Cardiac muscle cell (in vitro differentiated cells and primary cell): ENCODE measurements around the gene SNUPN. TPM values are rescaled to one million over a fixed set of nuclear protein-coding genes. Genes with fewer than 3 reads are reported as not detected.

Source experiments
- DNase-seq, 2 donors: peaks; one replicate each; pipeline versions ENCODE4 v3.0.0 to v3.0.0-alpha.2; 2010 to 2017; ENCODE audit warnings: low read depth in 1 of 2, low spot score in 1 of 2
- H3K27ac ChIP-seq: fragments of 200-600 bp; sonication (generic); 2 replicates; pipeline ENCODE4 v1.5.1; 2016
- H3K27me3 ChIP-seq: fragments of 200-600 bp; sonication (generic); 2 replicates; pipeline ENCODE4 v1.6.0; 2016; ENCODE audit warnings: control low read depth
- H3K36me3 ChIP-seq: fragments of 200-600 bp; sonication (generic); 2 replicates; pipeline ENCODE4 v1.5.1; 2016; ENCODE audit warnings: control low read depth
- H3K4me1 ChIP-seq: fragments of 200-600 bp; sonication (generic); 2 replicates; pipeline ENCODE4 v1.8.1; 2017; ENCODE audit warnings: low read depth, mild to moderate bottlenecking, mixed run types
- H3K4me3 ChIP-seq: fragments of 200-600 bp; sonication (generic); 2 replicates; pipeline ENCODE4 v1.5.1; 2016; ENCODE audit warnings: mild to moderate bottlenecking
- H3K9me3 ChIP-seq: fragments of 200-600 bp; sonication (generic); 2 replicates; pipeline ENCODE4 v1.5.1; 2017; ENCODE audit warnings: low read depth, mild to moderate bottlenecking, control low read depth
- CTCF ChIP-seq: IDR thresholded peaks from 2 replicates; pipeline ENCODE4 v1.5.1; 2012; ENCODE audit warnings: low read depth, mild to moderate bottlenecking, low read length
- polyA plus RNA-seq: library from polyadenylated mRNA; unstranded; fragments of >200 nt; fragmentation: Nextera tagmentation; extraction: Ambion mirVana; gene quantifications from 2 replicates; pipeline ENCODE4 v1.2.1, GENCODE V29; 2016
- total RNA-seq: library from RNA; depleted of rRNA; stranded (reverse); fragments of >200 nt; gene quantifications from 2 replicates; pipeline ENCODE4 v1.2.3, GENCODE V29; 2016

The SNUPN gene
- total and polyA plus RNA-seq, 2 experiments from 2014 or later = 20.2 to 29.4 TPM

GRCh38 chr15:75656813-75657212, 31.3 kb upstream of the SNUPN start:
- no peak overlapping the region for H3K27ac ChIP-seq
- DNase-seq = no peak
- peaks cover 16% of the 10 kb centered on the region for H3K4me1 ChIP-seq
- no peaks in the 10 kb centered on the region for H3K36me3 ChIP-seq
- no peaks in the 10 kb centered on the region for H3K9me3 ChIP-seq
- no peaks in the 10 kb centered on the region for H3K27me3 ChIP-seq
- TF ChIP-seq CTCF = no peak
- no peak overlapping the region for H3K4me3 ChIP-seq

GRCh38 chr15:75656331-75656730, 30.8 kb upstream of the SNUPN start:
- Histone ChIP-seq H3K4me1 (peaks cover 17% of the 10 kb centered on the region), H3K36me3 (no peaks in the 10 kb centered on the region), H3K27ac (no peak overlapping the region), H3K9me3 (no peaks in the 10 kb centered on the region), H3K4me3 (no peak overlapping the region), H3K27me3 (no peaks in the 10 kb centered on the region)
- TF ChIP-seq CTCF = no peak
- DNase-seq = no peak

- Histone ChIP-seq H3K9me3 (no peaks in the 10 kb centered on the region), H3K36me3 (no peaks in the 10 kb centered on the region), H3K4me1 (peaks cover 18% of the 10 kb centered on the region), H3K27ac (no peak overlapping the region), H3K27me3 (no peaks in the 10 kb centered on the region), H3K4me3 (no peak overlapping the region)
- no peak for TF ChIP-seq CTCF
- no peak for DNase-seq
Measured at GRCh38 chr15:75655931-75656330, 30.4 kb upstream of the SNUPN start.

- H3K27me3 ChIP-seq = no peaks in the 10 kb centered on the region
- no peaks in the 10 kb centered on the region for H3K36me3 ChIP-seq
- H3K9me3 ChIP-seq = no peaks in the 10 kb centered on the region
- no peak for TF ChIP-seq CTCF
- no peak overlapping the region for H3K4me3 ChIP-seq
- H3K4me1 ChIP-seq = peaks cover 22% of the 10 kb centered on the region
- H3K27ac ChIP-seq = no peak overlapping the region
- no peak for DNase-seq
Measured at GRCh38 chr15:75654201-75654907, 28.8 kb upstream of the SNUPN start.

- H3K9me3 ChIP-seq = no peaks in the 10 kb centered on the region
- no peak for DNase-seq
- H3K36me3 ChIP-seq = no peaks in the 10 kb centered on the region
- H3K4me3 ChIP-seq = no peak overlapping the region
- no peaks in the 10 kb centered on the region for H3K27me3 ChIP-seq
- TF ChIP-seq CTCF = no peak
- peaks cover 26% of the 10 kb centered on the region for H3K4me1 ChIP-seq
- no peak overlapping the region for H3K27ac ChIP-seq
Measured at GRCh38 chr15:75653347-75653913, 27.9 kb upstream of the SNUPN start.
